Endodermal cell (in vitro differentiated cells): ENCODE measurements around the gene NEK4. TPM values are rescaled to one million over a fixed set of nuclear protein-coding genes. Genes with fewer than 3 reads are reported as not detected.
A peak's percentile ranks its signal among the peaks of the same experiment; 100 is the strongest.

Source experiments
- DNase-seq: peaks from one replicate; pipeline ENCODE4 v3.0.0-alpha.2; 2017
- H3K27ac ChIP-seq: 2 replicates; pipeline ENCODE4 v1.5.1; 2013; ENCODE audit warnings: mild to moderate bottlenecking, low read depth, low read length, moderate library complexity
- H3K27me3 ChIP-seq: 2 replicates; pipeline ENCODE4 v1.6.1; 2013; ENCODE audit warnings: mild to moderate bottlenecking, low read length, moderate library complexity; ENCODE audit not compliant: insufficient read depth, control insufficient read depth, poor library complexity, severe bottlenecking
- H3K36me3 ChIP-seq: 2 replicates; pipeline ENCODE4 v1.7.0; 2013; ENCODE audit warnings: mild to moderate bottlenecking, low read length, moderate library complexity; ENCODE audit not compliant: control insufficient read depth, insufficient read depth
- H3K4me1 ChIP-seq: one replicate; pipeline ENCODE4 v1.7.0; 2013; ENCODE audit warnings: low read length; ENCODE audit not compliant: control insufficient read depth, insufficient read depth
- H3K4me3 ChIP-seq: 2 replicates; pipeline ENCODE4 v1.5.1; 2013; ENCODE audit warnings: mild to moderate bottlenecking, low read length, moderate library complexity
- H3K9ac ChIP-seq: 2 replicates; pipeline ENCODE4 v1.6.1; 2013; ENCODE audit warnings: mild to moderate bottlenecking, low read length, moderate library complexity; ENCODE audit not compliant: poor library complexity, severe bottlenecking; ENCODE audit errors: extremely low read depth
- H3K9me3 ChIP-seq: 2 replicates; pipeline ENCODE4 v1.6.1; 2013; ENCODE audit warnings: mild to moderate bottlenecking, low read length, moderate library complexity; ENCODE audit not compliant: control insufficient read depth
- H3K27ac Mint-ChIP-seq: 2 replicates; pipeline ENCODE4 v1.8.0; 2020; ENCODE audit warnings: mixed read lengths
- H3K27me3 Mint-ChIP-seq: 2 replicates; pipeline ENCODE4 v1.8.0; 2021; ENCODE audit warnings: mild to moderate bottlenecking, mixed read lengths; ENCODE audit not compliant: insufficient read depth
- H3K36me3 Mint-ChIP-seq: 2 replicates; pipeline ENCODE4 v1.8.0; 2020; ENCODE audit warnings: low read depth, mixed read lengths
- H3K4me1 Mint-ChIP-seq: 2 replicates; pipeline ENCODE4 v1.8.0; 2020; ENCODE audit warnings: mixed read lengths
- H3K4me3 Mint-ChIP-seq: 2 replicates; pipeline ENCODE4 v1.8.0; 2020; ENCODE audit warnings: mild to moderate bottlenecking, moderate library complexity, mixed read lengths
- H3K9me3 Mint-ChIP-seq: 2 replicates; pipeline ENCODE4 v1.8.0; 2020; ENCODE audit warnings: mild to moderate bottlenecking, mixed read lengths
- WGBS, 2 experiments: methylation state at CpG; one replicate each; pipeline versions ENCODE4 v1.1.5 to v1.1.7; 2013; ENCODE audit warnings: missing lambda C conversion rate in 2 of 2, mixed read lengths in 1 of 2; ENCODE audit not compliant: insufficient coverage in 1 of 2, insufficient read length in 1 of 2; 5-methylcytosine and 5-hydroxymethylcytosine counted together
- total RNA-seq, 2 donors: library from RNA; stranded (reverse); fragmentation: NEBNext Ultra II Directional in 1 of 2; extraction: Animal tissue kit (Norgen Biotek cat#: 25700) in 1 of 2; gene quantifications; 2 replicates in 1 of 2; 3 replicates in 1 of 2; pipeline ENCODE4 v1.2.1, GENCODE V29; 2021
- TF ChIP-seq, protein P1 (sequence below): fragments of 200-600 bp; sonication (generic); conservative IDR thresholded peaks from 2 replicates; pipeline ENCODE4 v1.5.0; 2021; ENCODE audit warnings: antibody characterized with exemption, mild to moderate bottlenecking

Gene NEK4
- total RNA-seq, 2 donors from 2014 or later: 44.2 to 49.5 TPM

DNA sequence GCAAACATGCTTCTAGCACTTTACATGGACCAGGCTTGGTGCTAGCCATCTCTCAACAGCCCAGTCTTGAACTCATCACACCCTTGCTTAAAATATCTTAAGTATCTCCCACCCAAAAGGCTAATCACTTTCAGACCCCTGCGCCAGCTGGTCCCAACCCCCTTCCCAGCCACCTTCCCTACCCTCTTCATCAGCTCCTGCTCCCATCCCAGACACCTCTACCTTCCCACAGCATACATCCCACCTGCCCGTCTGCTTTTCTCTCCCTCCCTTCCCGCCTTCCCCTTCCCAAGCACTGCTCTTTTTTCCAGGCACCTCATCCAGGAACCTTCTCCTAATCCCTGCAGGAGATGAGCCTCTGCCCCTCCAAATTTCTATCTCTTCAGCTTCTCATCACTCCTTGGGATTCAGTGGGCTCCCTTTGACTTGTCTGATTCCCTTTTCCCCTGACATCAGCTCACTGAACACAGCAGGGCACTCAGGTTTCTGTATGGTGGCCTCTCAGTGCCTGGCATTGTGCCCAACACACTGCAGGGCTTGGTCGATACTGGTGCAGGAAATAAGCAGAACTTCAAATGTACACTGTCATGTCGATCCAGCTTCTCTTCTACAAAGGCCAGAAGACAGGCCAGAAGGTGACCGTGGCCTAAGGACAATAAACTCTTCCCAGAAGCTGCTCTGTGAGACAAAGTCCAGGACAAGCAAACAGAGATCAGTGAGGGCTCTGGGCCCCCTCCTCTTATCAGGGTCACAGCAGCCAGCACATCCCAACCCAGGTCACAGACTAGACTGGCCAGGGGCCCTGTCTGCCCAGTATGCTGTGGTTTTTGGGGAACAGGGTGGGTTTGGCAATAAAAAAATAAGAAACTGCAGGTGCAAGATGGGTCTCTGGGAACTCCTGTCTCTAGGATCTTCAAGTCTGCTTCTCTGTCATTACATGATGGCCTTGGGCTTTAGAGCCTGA is 4.4 kb upstream of the NEK4 start:
- no peak overlapping the region for H3K9ac ChIP-seq
- no peaks in the 10 kb centered on the region for H3K36me3 Mint-ChIP-seq
- H3K36me3 ChIP-seq: no peaks in the 10 kb centered on the region
- H3K27me3 ChIP-seq: no peaks in the 10 kb centered on the region
- no peaks in the 10 kb centered on the region for H3K9me3 ChIP-seq
- DNase-seq: peak; percentile 24
- TF ChIP-seq, protein P1, sequence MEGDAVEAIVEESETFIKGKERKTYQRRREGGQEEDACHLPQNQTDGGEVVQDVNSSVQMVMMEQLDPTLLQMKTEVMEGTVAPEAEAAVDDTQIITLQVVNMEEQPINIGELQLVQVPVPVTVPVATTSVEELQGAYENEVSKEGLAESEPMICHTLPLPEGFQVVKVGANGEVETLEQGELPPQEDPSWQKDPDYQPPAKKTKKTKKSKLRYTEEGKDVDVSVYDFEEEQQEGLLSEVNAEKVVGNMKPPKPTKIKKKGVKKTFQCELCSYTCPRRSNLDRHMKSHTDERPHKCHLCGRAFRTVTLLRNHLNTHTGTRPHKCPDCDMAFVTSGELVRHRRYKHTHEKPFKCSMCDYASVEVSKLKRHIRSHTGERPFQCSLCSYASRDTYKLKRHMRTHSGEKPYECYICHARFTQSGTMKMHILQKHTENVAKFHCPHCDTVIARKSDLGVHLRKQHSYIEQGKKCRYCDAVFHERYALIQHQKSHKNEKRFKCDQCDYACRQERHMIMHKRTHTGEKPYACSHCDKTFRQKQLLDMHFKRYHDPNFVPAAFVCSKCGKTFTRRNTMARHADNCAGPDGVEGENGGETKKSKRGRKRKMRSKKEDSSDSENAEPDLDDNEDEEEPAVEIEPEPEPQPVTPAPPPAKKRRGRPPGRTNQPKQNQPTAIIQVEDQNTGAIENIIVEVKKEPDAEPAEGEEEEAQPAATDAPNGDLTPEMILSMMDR: no peak
- 86 to 90% methylated on average over 5 to 6 of the region's 6 CpGs for WGBS, 2 experiments
- peaks cover 3% of the 10 kb centered on the region for H3K4me1 Mint-ChIP-seq
- no peak overlapping the region for H3K4me3 ChIP-seq
- H3K4me1 ChIP-seq: no peaks in the 10 kb centered on the region
- H3K27me3 Mint-ChIP-seq: peaks cover 11% of the 10 kb centered on the region
- no peak overlapping the region for H3K27ac Mint-ChIP-seq
- no peak overlapping the region for H3K27ac ChIP-seq
- H3K9me3 Mint-ChIP-seq: no peaks in the 10 kb centered on the region
- H3K4me3 Mint-ChIP-seq: no peak overlapping the region

DNA sequence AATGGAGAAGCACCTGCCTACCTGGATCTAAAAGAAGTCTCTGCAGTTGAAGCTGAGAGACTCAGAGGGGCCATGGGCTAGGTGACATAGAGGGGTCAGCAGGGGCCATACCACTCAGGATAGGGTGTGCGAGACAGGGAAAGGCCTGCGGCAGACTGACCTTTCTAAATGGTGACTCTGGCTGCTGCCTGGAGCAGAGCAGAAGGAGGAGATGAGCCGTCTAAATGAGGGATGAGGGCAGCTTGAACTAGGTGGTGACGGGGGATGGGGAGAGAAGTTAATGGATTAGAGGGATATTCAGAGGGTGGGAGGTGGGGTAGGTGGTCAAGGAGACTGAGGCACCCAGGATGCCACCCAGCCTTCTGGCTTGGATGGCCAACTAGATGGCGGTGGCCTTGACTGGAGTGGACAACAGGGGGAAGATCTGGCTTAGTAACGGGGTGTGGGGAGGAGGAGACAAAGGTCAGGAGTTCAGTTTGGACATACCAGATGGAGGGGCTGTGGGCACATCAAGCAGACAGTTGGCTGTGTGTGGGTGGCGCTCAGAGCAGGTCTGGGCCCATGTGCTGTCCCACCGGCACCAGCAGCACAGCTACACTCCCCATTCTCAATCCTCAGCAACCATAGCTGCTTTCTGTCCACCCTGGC is 3.5 kb upstream of the NEK4 start:
- Histone ChIP-seq H3K4me1 (no peaks in the 10 kb centered on the region), H3K9me3 (no peaks in the 10 kb centered on the region), H3K36me3 (no peaks in the 10 kb centered on the region), H3K9ac (no peak overlapping the region), H3K27me3 (no peaks in the 10 kb centered on the region), H3K4me3 (no peak overlapping the region), H3K27ac (no peak overlapping the region)
- H3K27me3 Mint-ChIP-seq: peaks cover 11% of the 10 kb centered on the region
- no peaks in the 10 kb centered on the region for H3K9me3 Mint-ChIP-seq
- no peak overlapping the region for H3K27ac Mint-ChIP-seq
- TF ChIP-seq, protein P1: no peak
- no peak overlapping the region for H3K4me3 Mint-ChIP-seq
- DNase-seq: peak; percentile 28
- WGBS, 2 experiments: 86 to 87% methylated on average over 3 to 8 of the region's 8 CpGs
- no peaks in the 10 kb centered on the region for H3K36me3 Mint-ChIP-seq
- H3K4me1 Mint-ChIP-seq: peaks cover 13% of the 10 kb centered on the region

DNA sequence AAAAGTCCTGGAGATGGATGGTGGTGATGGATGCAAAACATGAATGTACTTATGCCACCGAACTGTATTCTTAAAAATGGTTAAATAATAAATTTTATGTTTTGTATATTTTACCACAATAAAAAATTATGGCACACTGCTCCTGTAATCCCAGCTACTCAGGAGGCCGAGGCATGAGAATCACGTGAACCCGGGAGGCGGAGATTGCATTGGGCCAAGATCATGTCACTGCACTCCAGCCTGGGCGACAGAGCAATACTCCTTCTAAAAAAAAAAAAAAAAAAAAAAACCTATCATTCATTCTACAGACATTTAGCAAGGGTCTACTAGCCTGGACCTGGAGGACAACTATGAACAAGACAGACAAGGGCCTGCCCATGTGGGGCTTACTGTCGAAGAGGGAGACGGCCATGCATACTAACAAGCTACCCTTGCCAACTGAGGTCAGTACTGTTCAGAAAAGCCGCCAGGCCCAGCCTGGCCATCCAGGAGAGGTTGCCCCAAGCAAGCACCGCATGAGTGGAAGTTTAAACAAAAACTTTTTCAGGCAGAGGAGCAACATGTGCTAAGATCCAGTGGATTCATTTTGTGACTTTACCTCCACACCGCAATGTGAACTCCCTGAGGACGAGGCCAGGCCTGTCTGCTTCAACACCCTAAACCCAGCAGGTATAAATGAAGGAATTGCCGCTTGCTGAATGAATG is 2.8 kb upstream of the NEK4 start:
- H3K9me3 ChIP-seq: no peaks in the 10 kb centered on the region
- TF ChIP-seq, protein P1: no peak
- Mint-ChIP-seq H3K36me3 (no peaks in the 10 kb centered on the region), H3K27me3 (peaks cover 11% of the 10 kb centered on the region), H3K4me1 (peaks cover 13% of the 10 kb centered on the region), H3K27ac (no peak overlapping the region), H3K4me3 (no peak overlapping the region), H3K9me3 (no peaks in the 10 kb centered on the region)
- no peaks in the 10 kb centered on the region for H3K27me3 ChIP-seq
- WGBS, 2 experiments: 92 to 93% methylated on average over 10 to 12 of the region's 13 CpGs
- no peak for DNase-seq
- H3K4me3 ChIP-seq: no peak overlapping the region
- H3K36me3 ChIP-seq: no peaks in the 10 kb centered on the region
- no peak overlapping the region for H3K9ac ChIP-seq
- no peak overlapping the region for H3K27ac ChIP-seq
- H3K4me1 ChIP-seq: no peaks in the 10 kb centered on the region
